Fibroblast of mammary gland (primary cell): ENCODE data around the gene HRC.
"Not testable (repeated sequence)": the region's sequence is repeated elsewhere in the genome, so short reads cannot be mapped to it uniquely, and the experiment has no call there.

ENCODE experiments used
- DNase-seq: peaks from one replicate; pipeline ENCODE4 v3.0.0-alpha.2; 2010; ENCODE audit warnings: low read depth
- H3K4me3 ChIP-seq: 2 replicates; pipeline ENCODE4 v1.5.1; 2011; ENCODE audit warnings: low read depth, mild to moderate bottlenecking, low read length, moderate library complexity; ENCODE audit not compliant: control insufficient read depth
- CTCF ChIP-seq: conservative IDR thresholded peaks from 2 replicates; pipeline ENCODE4 v1.5.1; 2011; ENCODE audit warnings: low read depth, low read length, inconsistent platforms; ENCODE audit not compliant: control insufficient read depth, insufficient read depth

Gene HRC

GRCh38 chr19:49127674-49128544 lies 27.3 kb downstream of the HRC start:
- no peak for TF ChIP-seq CTCF
- H3K4me3 ChIP-seq, result peak overlapping the region; percentile 51

GRCh38 chr19:49127225-49127624 lies 28.0 kb downstream of the HRC start:
- not testable (repeated sequence) for DNase-seq, H3K4me3 ChIP-seq

More at GRCh38 chr19:49127674-49128544, 27.3 kb downstream of the HRC start:
- DNase-seq, result peak; percentile 94

- no peak overlapping the region for H3K4me3 ChIP-seq
- no peak for DNase-seq
- no peak for TF ChIP-seq CTCF
These were observed 28.6 kb downstream of the HRC start for GRCh38 chr19:49126575-49126974.

- DNase-seq, result no peak
- H3K4me3 ChIP-seq, result no peak overlapping the region
- no peak for TF ChIP-seq CTCF
These were observed 30.0 kb downstream of the HRC start for GRCh38 chr19:49125025-49125731.

- not testable (repeated sequence) for DNase-seq, H3K4me3 ChIP-seq
These were observed 31.9 kb downstream of the HRC start for GRCh38 chr19:49123285-49123684.

GRCh38 chr19:49121841-49122240 lies 33.4 kb downstream of the HRC start:
- peak; percentile 33 for DNase-seq
- not testable (repeated sequence) for H3K4me3 ChIP-seq

- no peak overlapping the region for H3K4me3 ChIP-seq
- no peak for DNase-seq
- TF ChIP-seq CTCF, result no peak
These were observed 34.3 kb downstream of the HRC start for GRCh38 chr19:49120868-49121267.

GRCh38 chr19:49120325-49120683 lies 34.9 kb downstream of the HRC start:
- no peak for DNase-seq
- H3K4me3 ChIP-seq, result no peak overlapping the region
- TF ChIP-seq CTCF, result no peak
